RWPE1 (cell line): ENCODE measurements around the gene NEK1.
A peak's percentile ranks its signal among the peaks of the same experiment; 100 is the strongest.

ENCODE experiments used
- CTCF ChIA-PET: fragments of 350-600 bp; sonication (Branson Sonifier 250); formaldehyde crosslinking; extraction: SDS; loops from one replicate; lab custom pipeline; 2021; lab: Yijun Ruan, JAX
- POLR2A ChIA-PET: fragments of 400-600 bp; formaldehyde crosslinking; extraction: SDS; loops from one replicate; lab custom pipeline; 2020; ENCODE audit warnings: antibody characterized with exemption; ENCODE audit not compliant: low non-redundant PET; lab: Yijun Ruan, JAX
- DNase-seq: peaks from one replicate; pipeline ENCODE4 v3.0.0; 2012; ENCODE audit warnings: low spot score
- H3K27ac ChIP-seq: fragments of 450-650 bp; 2 replicates; pipeline ENCODE4 v1.5.1; 2017
- TF ChIP-seq, protein P1 (sequence below): fragments of 450-650 bp; conservative IDR thresholded peaks from 2 replicates; pipeline ENCODE4 v1.5.1; 2017; ENCODE audit warnings: low read depth, mild to moderate bottlenecking

Gene NEK1

DNA sequence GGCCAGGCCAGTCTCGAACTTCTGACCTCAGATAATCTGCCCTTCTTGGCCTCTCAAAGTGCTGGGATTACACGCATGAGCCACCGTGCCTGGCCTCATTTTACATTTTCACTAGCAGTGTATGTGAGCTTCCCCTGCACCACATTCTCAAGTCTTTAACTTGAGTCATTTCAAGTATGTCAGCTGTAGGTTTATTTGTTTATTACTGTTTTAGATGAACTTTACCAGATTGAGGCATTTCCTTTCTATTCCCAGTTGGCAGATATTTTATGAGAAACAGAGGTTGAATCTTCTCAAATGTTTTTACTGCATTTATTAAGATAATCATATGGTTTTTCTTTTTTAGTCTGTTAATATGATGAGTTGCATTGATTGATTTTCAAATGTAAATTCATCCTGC, 227.0 kb downstream of the NEK1 start:
- no peak for DNase-seq
- CTCF ChIA-PET, result no interaction called here

DNA sequence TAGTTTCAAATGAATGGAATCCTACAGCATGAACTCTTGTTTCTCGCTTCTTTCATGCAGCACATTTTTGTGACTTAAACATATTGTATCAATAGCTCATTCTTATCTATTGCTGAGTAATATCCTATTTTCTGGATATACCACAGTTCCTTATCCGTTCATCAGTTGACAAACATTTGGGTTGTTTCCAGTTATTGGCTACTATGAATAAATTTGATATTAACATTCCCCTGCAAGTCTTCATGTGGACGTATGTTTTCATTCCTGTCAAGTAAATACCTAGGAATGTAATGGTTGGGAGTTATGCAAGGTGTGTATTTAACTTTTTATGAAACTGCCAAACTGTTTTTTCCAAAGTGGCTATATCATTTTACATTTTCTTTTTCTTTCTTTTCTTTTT, 227.6 kb downstream of the NEK1 start:
- H3K27ac ChIP-seq, result no peak overlapping the region
- TF ChIP-seq, protein P1, sequence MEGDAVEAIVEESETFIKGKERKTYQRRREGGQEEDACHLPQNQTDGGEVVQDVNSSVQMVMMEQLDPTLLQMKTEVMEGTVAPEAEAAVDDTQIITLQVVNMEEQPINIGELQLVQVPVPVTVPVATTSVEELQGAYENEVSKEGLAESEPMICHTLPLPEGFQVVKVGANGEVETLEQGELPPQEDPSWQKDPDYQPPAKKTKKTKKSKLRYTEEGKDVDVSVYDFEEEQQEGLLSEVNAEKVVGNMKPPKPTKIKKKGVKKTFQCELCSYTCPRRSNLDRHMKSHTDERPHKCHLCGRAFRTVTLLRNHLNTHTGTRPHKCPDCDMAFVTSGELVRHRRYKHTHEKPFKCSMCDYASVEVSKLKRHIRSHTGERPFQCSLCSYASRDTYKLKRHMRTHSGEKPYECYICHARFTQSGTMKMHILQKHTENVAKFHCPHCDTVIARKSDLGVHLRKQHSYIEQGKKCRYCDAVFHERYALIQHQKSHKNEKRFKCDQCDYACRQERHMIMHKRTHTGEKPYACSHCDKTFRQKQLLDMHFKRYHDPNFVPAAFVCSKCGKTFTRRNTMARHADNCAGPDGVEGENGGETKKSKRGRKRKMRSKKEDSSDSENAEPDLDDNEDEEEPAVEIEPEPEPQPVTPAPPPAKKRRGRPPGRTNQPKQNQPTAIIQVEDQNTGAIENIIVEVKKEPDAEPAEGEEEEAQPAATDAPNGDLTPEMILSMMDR, result no peak
- CTCF ChIA-PET, result no interaction called here
- no peak for DNase-seq
- POLR2A ChIA-PET, result no interaction called here

More for the DNA sequence above, 227.0 kb downstream of the NEK1 start:
- no peak overlapping the region for H3K27ac ChIP-seq
- POLR2A ChIA-PET, result no interaction called here
- TF ChIP-seq, protein P1, result no peak

DNA sequence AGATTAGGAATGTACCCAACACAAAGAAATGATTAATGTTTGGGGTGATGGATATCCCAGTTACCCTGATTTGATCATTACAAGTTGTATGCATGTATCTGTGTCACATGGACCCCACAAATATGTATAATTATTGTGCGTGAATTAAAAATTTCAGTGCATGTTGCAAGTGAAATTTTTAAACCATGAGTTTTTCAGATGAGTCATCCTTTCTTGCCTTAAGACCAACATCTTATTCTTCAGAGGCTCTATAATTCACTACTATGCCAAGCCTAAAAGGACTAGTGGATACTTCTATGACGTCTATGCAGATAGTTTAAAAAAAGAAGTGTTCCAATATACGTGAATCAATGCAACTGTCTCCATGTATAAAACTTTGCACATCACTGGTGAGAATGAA, 228.7 kb downstream of the NEK1 start:
- no peak overlapping the region for H3K27ac ChIP-seq
- POLR2A ChIA-PET, result no interaction called here

DNA sequence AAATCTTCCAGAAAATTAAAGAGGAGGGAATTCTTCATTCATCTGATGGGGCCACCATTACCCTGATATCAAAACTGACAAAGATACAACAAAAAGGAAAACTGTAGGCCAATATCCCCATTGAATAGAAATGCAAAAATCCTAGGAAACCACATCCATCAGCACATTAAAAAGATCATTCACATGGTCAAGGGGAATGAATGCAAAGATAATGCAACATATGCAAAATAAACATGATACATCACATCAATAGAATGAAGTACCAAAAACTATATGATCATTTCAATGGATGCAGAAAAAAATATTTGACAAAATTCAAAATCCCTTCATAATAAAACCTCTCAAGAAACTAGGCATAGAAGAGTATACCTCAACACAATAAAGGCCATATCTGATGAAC, 232.7 kb downstream of the NEK1 start:
- ChIA-PET POLR2A (no interaction called here), CTCF (interaction anchor here (0.7 kb wide), 1 partner anchor 52 kb away, joined by 7 read pairs; no protein-coding TSS in a partner anchor)
- DNase-seq, result no peak
- H3K27ac ChIP-seq, result no peak overlapping the region
- TF ChIP-seq, protein P1, result no peak

More for the DNA sequence above, 228.7 kb downstream of the NEK1 start:
- TF ChIP-seq, protein P1, result no peak
- DNase-seq, result peak; percentile 55
- CTCF ChIA-PET, result no interaction called here

DNA sequence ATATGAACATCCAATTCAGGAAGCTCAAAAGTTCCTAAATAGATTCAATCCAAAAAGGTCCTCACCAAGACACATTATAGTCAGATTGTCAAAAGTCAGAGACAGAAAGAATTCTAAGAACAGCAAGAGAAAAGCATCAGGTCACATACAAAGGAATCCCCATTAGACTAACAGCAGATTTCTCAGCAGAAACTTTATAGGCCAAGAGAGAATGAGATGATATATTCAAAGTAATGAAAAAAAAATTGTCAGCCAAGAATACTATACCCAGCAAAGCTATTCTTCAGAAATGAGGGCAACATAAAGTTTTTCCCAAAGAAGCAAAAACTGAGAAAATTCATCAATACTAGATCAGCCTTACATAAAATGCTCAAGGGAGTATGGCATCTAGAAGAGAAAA, 235.0 kb downstream of the NEK1 start:
- ChIA-PET CTCF (interaction anchor here (0.7 kb wide), 1 partner anchor 189 kb away, joined by 4 read pairs; no protein-coding TSS in a partner anchor), POLR2A (interaction anchor here (0.6 kb wide), 1 partner anchor 14 kb away, joined by 6 read pairs; no protein-coding TSS in a partner anchor)
- no peak overlapping the region for H3K27ac ChIP-seq
- no peak for DNase-seq
- TF ChIP-seq, protein P1, result no peak

DNA sequence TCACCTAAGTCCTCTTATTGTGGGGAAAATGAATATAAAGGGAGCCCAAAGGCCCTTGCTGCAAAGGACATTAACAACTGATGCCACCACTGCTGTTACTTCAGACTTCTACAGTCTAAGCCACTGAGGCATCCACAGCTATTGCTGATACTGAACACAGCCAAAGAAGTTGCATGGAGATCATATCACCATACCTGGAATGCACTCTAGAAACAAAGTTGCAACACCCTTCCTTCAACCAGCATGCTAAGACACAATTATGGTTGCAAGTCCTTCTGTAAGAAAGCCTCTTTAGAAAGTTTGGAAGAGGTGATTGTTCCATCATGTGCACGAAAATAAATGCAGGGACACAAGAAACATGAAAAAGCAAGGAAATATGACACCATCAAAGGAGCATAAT, 236.0 kb downstream of the NEK1 start:
- no peak for DNase-seq
- POLR2A ChIA-PET, result no interaction called here
- H3K27ac ChIP-seq, result no peak overlapping the region
- TF ChIP-seq, protein P1, result no peak
- CTCF ChIA-PET, result interaction anchor here (0.7 kb wide), 1 partner anchor 129 kb away, joined by 4 read pairs; no protein-coding TSS in a partner anchor
